Measurements from ENCODE around the gene GALR2.
A peak's percentile ranks its signal among the peaks of the same experiment; 100 is the strongest.

GALR2 gene, protein sequence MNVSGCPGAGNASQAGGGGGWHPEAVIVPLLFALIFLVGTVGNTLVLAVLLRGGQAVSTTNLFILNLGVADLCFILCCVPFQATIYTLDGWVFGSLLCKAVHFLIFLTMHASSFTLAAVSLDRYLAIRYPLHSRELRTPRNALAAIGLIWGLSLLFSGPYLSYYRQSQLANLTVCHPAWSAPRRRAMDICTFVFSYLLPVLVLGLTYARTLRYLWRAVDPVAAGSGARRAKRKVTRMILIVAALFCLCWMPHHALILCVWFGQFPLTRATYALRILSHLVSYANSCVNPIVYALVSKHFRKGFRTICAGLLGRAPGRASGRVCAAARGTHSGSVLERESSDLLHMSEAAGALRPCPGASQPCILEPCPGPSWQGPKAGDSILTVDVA

DNA sequence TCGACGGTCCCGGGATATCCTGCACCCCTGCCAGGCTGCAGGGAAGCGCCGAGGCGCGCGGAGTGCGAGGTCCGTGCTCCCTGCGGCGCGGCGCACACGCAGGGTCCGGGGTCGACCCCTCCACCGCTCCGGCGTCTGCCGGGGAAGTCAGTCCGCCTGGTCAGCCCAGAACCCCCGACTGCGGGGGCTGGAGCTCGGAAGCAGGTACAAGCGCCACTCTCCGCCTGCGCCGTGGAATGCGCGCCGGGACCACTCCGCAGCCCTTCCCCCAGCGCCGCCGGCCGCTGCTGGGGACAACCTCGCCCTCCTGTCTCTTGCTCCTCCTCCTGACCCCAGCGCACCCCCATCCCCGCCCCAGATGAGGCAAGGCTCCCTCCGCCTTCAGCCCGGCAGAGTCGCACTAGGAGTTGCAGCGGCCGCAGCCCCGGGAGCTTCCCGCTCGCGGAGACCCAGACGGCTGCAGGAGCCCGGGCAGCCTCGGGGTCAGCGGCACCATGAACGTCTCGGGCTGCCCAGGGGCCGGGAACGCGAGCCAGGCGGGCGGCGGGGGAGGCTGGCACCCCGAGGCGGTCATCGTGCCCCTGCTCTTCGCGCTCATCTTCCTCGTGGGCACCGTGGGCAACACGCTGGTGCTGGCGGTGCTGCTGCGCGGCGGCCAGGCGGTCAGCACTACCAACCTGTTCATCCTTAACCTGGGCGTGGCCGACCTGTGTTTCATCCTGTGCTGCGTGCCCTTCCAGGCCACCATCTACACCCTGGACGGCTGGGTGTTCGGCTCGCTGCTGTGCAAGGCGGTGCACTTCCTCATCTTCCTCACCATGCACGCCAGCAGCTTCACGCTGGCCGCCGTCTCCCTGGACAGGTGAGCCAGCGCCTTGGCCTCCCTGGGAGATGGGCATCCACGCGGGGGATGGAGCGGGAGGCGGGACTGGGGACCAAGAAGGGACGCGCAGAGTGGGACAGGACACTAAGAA, at the start of gene GALR2:
Gene GALR2 (plus strand): TSS at position 392 of the 974 bp plus-strand sequence. CDS start 103 bp downstream, at position 495.
- H3K4me3 ChIP-seq (ENCODE audit: low read depth, low read length) = no peak within 1 kb of the TSS
- TF ChIP-seq, protein P1, sequence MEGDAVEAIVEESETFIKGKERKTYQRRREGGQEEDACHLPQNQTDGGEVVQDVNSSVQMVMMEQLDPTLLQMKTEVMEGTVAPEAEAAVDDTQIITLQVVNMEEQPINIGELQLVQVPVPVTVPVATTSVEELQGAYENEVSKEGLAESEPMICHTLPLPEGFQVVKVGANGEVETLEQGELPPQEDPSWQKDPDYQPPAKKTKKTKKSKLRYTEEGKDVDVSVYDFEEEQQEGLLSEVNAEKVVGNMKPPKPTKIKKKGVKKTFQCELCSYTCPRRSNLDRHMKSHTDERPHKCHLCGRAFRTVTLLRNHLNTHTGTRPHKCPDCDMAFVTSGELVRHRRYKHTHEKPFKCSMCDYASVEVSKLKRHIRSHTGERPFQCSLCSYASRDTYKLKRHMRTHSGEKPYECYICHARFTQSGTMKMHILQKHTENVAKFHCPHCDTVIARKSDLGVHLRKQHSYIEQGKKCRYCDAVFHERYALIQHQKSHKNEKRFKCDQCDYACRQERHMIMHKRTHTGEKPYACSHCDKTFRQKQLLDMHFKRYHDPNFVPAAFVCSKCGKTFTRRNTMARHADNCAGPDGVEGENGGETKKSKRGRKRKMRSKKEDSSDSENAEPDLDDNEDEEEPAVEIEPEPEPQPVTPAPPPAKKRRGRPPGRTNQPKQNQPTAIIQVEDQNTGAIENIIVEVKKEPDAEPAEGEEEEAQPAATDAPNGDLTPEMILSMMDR (IDR thresholded peaks at IDR 0.05; ENCODE audit: control insufficient read depth, extremely low read depth, insufficient read depth) = no peak
- DNase-seq (ENCODE audit: low read depth) = no peak

DNA sequence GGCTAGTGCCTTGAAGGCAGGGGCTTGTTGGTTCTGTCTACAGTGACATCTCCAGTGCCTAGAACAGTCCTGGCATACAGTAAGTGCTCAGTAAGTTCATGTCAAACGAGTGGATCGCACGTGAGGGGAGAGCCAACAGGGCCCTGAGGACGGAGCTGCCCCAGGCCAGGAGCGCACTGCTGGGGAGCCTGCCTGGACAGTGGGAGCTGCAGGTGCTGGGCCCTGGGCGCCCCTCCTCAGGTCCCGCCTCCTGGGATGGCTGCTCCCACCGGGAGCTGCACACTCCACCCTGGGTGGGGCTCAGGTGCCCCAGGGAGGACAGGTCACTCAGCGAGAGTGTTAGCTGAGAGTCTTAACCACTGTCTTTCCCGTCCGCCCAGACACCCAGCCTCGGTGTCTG, 49.3 kb upstream of the GALR2 start:
- no peak overlapping the region for H3K4me3 ChIP-seq (ENCODE audit: low read depth, low read length)
- TF ChIP-seq, protein P1 (IDR thresholded peaks at IDR 0.05; ENCODE audit: control insufficient read depth, extremely low read depth, insufficient read depth) = no peak
- DNase-seq (ENCODE audit: low read depth) = no peak

DNA sequence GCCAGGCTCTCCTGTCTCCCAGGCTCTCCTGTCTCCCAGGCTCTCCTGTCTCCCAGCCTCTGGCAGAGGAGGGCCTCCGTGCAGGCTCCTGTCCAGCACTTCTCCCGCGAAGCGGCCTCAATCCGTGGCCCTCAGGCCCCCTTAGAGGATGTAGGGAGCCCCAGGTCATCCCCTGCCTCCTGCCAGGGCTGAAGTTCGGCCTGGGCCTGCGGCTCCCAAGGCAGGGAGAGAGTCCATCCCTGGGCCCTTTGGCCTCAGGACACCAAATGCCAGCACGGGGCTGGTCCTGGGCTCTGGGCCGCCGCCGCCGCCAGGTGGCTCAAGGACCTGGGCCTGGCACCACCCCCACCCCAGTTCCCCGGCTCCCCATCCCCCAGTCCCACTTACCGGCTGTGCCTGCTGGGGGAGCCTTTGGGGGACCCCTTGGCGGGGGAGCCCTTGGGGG, 47.8 kb upstream of the GALR2 start:
- no peak for DNase-seq (ENCODE audit: low read depth)
- peak overlapping the region; percentile 64 for H3K4me3 ChIP-seq (ENCODE audit: low read depth, low read length)
- TF ChIP-seq, protein P1 (IDR thresholded peaks at IDR 0.05; ENCODE audit: control insufficient read depth, extremely low read depth, insufficient read depth) = no peak

DNA sequence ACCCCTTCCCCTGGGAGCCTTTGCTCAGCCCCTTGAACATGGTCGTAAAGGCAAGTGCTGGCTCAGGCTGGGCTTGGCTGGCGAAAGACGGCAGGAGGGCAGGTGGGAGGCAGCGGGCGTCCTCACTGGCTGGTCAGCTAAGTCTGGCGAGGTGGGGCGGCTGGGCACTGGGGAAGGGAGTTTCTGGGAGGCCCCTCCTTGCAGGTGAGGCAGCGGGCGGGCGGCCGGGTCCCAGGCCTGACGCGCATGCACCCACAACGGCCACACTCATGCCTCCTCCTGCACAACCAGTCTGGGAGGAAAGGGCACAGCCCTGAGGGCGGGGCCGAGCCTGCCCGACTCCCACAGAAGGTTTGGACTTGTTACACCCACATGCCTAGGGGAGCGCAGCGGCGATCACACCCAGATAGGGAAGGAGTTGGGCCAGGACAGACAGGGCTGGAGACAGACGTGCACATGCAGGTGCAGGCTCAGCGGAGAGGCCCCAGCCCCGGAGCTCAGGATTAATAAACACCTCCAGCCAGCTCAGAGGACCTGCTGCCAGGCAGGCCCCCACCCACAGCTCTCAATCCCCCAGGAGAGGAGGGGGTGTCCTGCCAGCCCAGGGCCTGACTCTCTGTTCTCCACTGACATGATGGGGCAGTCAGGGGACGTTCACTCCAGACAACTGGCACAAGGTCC, 47.3 kb upstream of the GALR2 start, which contains the start of gene EVPL:
Gene EVPL (minus strand): TSS at position 148 of the 681 bp plus-strand sequence. CDS start 108 bp downstream, at position 40.
- DNase-seq (ENCODE audit: low read depth) = peak; percentile 74
- peak within 1 kb of the TSS; percentile 64 for H3K4me3 ChIP-seq (ENCODE audit: low read depth, low read length)
- TF ChIP-seq, protein P1 (IDR thresholded peaks at IDR 0.05; ENCODE audit: control insufficient read depth, extremely low read depth, insufficient read depth) = no peak

DNA sequence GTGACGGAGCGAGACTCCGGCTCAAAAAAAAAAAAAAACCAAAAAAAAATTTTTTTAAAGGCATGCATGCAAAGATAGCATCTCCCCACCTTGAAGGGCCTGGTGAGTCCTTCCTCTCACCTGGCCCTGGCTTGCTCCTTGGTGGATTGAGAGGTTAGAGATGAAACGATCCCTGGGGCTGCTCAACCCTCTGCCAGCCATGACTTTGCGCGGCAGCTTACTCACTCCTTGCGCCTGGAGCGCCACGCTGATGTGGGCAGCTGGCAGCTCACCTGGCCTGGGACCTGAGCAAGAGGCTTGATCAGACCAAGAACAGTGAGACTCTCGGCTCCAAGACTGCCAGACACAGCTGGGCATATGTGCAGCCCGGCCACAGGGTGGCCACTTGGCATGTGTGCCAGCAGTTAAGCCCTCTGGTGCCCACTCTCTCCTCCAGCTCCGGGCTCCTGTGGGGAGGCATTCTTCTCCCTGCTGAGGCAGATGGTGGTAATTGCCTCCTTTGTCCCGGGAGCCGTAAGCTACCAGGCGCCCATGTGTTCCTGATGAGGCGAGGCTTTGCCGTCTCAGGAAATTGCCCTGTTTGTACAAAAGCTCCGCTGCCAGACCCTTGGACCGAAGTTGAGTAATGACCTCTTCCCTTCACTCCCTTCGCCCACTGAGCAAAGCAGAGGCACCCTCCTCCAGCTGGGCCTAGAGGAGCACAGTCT, 42.4 kb upstream of the GALR2 start:
- TF ChIP-seq, protein P1 (IDR thresholded peaks at IDR 0.05; ENCODE audit: control insufficient read depth, extremely low read depth, insufficient read depth) = no peak
- H3K4me3 ChIP-seq (ENCODE audit: low read depth, low read length) = no peak overlapping the region
- no peak for DNase-seq (ENCODE audit: low read depth)

DNA sequence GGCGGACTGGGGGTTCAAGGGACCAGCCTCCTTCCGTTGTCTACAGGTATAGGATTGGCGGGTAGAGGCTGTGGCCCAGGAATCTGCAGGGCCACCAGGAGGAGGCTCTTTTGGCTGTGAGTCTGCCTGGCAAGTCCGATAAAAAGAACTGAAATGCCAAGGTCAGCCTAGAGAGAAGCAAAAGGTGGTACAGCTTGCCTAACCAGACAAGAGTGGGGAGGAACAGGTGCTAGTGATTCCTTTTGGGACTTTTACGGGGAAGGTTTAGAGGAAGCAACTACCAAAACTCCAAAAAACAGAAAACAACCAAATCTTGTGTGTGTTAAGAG, 41.8 kb upstream of the GALR2 start:
- TF ChIP-seq, protein P1 (IDR thresholded peaks at IDR 0.05; ENCODE audit: control insufficient read depth, extremely low read depth, insufficient read depth) = no peak
- H3K4me3 ChIP-seq (ENCODE audit: low read depth, low read length) = no peak overlapping the region
- no peak for DNase-seq (ENCODE audit: low read depth)
